OCI-M1 (cell line): ENCODE measurements around the gene PTK7.
A peak's percentile ranks its signal among the peaks of the same experiment; 100 is the strongest.

Source experiments
- DNase-seq: peaks from one replicate; lab custom pipeline; 2025; lab: John Stamatoyannopoulos, UW

The PTK7 gene

GRCh38 chr6:43180058-43180457 lies 103.9 kb downstream of the PTK7 start:
- DNase-seq: no peak

GRCh38 chr6:43180985-43181384 lies 104.9 kb downstream of the PTK7 start:
- DNase-seq: peak; percentile 26

- no peak for DNase-seq
Measured at GRCh38 chr6:43181621-43181941, 105.5 kb downstream of the PTK7 start.

GRCh38 chr6:43181942-43182860 lies 106.1 kb downstream of the PTK7 start, which contains the start of gene CUL9:
CUL9 (plus strand) TSS chr6:43182196; CDS start chr6:43184311, 2,115 bp downstream.
- peak; percentile 94 for DNase-seq

- no peak for DNase-seq
Measured at GRCh38 chr6:43183441-43183840, 107.3 kb downstream of the PTK7 start.

GRCh38 chr6:43184268-43184985 lies 108.3 kb downstream of the PTK7 start:
- no peak for DNase-seq

DNA sequence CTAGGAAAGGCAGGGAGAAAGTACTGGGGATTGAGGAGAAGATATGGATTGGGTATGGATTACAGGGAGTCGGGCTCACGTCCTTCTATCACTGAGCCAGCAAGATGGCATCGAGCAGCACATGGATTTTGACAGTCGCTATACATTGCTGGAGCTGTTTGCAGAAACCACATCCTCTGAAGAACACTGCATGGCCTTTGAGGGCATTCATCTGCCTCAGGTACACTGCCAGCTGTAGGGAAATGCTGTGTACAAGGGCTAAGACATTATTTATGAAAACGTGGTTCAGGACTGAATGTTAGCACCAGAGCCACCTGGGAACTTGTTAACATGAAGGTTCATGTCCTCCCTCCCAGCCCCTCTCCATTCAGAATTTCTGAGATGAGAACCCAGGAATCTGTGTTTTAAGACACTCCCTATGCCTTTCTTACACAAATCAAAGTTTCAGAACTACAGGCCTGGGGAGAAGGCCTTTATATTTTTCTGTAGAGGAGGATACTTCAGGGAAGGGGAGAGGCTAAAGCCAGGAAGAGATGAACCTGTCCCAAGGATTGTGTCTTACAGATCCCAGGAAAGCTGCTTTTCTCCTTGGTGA lies 109.4 kb downstream of the PTK7 start:
- DNase-seq: no peak

DNA sequence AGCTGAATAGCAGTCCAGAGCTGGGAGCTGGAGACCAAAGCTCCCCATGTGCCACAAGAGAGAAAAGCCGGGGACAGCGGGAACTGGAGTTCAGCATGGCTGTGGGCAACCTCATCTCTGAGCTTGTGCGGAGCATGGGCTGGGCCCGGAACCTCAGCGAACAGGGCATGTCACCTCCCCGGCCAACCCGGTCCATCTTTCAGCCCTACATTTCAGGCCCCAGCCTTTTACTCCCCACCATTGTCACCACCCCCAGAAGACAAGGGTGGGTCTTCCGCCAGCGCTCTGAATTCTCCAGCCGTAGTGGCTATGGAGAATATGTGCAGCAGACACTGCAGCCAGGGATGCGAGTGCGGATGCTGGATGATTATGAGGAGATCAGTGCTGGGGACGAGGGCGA lies 109.9 kb downstream of the PTK7 start:
- DNase-seq: no peak

- DNase-seq: no peak
Measured at GRCh38 chr6:43186706-43187105, 110.6 kb downstream of the PTK7 start.

GRCh38 chr6:43187821-43188220 lies 111.7 kb downstream of the PTK7 start:
- DNase-seq: no peak

DNA sequence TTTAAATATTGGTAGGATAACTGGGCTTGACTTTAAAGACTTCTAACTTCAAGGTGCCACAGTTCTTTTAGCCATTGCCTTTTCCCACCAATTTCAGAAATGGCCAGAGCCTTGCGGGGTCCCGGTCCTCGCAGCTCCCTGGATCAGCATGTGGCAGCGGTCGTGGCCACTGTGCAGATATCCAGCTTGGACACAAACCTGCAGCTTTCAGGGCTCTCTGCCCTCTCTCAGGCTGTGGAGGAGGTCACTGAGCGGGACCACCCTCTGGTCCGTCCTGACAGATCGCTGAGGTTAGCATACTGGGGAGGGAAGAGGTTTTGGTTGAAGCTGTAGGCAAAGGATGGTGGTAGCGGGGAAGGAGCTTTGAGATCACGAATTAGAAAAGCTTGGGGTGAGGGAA lies 112.3 kb downstream of the PTK7 start:
- DNase-seq: no peak

DNA sequence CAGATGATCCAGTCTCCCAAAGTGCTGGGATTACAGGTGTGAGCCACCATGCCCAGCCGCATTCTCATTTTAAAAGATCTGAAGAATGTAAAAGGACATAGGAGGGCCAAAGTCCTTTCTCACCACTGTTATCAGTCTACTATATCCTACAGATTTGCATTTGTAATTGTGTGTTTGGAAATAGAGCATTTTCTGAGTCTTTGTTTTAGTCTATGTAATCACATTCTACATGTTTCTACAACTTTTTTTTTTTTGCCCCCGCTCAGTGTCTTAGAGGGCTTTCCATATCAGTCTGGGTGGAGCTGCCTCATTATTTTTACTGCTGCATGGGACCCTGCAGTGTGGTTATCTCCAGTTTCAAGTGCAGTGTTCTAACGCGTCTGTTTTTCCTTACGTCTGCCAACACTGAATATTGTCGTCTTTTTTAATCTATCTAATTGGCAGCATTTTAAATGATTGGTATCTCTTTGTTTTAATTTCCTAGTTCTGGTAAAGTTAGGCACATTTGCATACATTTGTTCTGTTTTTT lies 113.7 kb downstream of the PTK7 start:
- no peak for DNase-seq

DNA sequence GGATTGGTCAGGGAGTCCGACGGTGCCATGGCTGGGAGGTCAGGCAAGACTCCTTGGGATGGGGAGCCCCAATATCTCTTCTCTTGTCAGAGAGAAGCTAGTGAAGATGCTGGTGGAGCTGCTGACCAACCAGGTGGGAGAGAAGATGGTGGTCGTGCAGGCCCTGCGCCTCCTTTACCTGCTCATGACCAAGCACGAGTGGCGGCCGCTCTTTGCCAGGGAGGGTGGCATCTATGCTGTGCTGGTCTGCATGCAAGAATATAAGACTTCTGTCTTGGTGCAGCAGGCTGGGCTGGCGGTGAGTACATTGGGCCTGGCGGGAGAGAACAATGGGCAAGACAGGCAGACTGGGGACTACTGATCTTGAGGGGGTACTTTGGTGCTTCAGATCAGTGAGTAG lies 116.8 kb downstream of the PTK7 start:
- no peak for DNase-seq

DNA sequence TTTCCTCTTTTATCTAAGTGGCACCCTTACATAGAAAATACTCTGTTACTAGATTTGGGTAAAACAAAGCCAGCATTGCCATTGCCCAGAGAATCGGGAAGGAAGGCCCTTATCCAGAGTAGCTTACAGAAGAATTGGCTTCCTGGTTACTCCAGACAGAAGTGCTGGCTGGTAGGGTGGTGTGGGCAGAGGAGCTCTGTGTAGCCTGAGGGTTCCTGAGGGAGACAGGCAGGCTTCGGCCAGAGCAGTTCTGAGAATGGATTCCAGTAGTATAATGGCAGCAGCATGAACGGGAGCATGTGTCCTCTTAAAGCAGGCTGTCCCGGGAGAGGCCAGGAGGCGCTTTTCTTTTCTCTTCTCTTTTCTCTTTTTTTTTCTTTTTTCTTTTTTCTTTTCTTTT lies 117.8 kb downstream of the PTK7 start:
- no peak for DNase-seq

GRCh38 chr6:43196337-43196736 lies 120.2 kb downstream of the PTK7 start:
- no peak for DNase-seq

DNA sequence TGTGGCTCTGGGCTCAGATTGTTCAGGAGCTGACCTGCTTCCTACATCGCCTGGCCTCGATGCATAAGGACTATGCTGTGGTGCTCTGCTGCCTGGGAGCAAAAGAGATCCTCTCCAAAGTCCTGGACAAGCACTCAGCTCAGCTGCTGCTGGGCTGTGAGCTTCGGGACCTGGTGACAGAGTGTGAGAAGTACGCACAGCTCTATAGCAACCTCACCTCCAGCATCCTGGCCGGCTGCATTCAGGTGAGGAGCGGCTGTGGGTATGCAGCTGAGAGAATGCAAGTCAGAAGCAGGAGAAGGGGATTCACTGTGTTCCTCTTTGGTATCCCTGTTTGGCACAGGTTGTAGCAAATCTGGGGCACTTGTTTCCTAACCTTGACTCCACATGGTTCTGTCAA lies 123.8 kb downstream of the PTK7 start:
- DNase-seq: no peak

DNA sequence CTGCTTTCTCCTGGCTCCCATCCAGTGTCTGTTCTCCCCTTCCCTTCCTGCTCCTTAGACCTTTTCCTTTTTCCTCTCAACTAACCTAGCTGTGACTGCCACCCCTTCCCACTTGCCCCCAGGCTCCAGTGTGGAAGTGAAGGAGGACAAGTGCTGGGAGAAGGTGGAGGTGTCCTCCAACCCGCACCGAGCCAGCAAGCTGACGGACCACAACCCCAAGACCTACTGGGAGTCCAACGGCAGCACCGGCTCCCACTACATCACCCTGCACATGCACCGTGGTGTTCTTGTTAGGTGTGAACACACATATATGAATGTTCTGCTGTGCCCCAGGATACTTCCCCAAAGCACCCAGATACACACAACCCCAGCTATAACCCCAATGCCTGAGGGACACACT lies 124.4 kb downstream of the PTK7 start:
- DNase-seq: no peak

DNA sequence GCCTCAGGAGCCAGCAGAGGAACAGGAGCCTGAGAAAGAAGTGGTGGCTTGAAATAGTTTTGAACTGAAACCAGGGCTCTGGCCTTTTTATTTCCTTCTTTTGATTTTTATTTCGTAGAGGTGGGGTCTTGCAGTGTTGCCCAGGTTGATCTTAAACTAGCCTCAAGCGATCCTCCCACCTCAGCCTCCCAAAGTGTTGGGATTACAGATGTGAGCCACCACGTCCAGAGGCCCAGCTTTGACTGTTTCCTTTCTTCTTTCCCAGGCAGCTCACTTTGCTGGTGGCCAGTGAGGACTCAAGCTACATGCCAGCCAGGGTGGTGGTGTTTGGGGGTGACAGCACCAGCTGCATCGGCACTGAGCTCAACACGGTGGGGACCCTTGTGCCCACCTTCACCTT lies 126.3 kb downstream of the PTK7 start:
- DNase-seq: no peak

- no peak for DNase-seq
Measured at GRCh38 chr6:43203029-43203717, 127.1 kb downstream of the PTK7 start.

DNA sequence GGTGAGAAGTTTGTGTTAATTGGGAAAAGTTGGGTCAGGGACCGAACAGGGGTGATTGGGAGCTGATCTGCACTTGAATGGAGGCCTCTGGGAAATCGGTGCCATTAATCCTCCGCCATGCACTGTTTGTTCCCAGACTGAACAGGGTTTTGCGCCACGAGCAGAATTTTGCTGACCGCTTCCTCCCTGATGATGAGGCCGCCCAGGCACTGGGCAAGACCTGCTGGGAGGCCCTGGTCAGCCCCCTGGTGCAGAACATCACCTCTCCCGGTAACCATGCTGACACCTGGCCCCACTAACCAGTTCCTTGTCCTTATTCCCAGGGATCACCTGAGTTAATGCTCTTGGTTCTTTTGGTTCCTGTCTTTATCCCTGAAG lies 127.6 kb downstream of the PTK7 start:
- DNase-seq: no peak

- DNase-seq: no peak
Measured at GRCh38 chr6:43204271-43205105, 128.4 kb downstream of the PTK7 start.
